Endothelial cell of umbilical vein (primary cell): Measurements from ENCODE around the gene MALRD1. TPM values are rescaled to one million over a fixed set of nuclear protein-coding genes. Genes with fewer than 3 reads are reported as not detected.

Source experiments
- BruUV-seq: library from RNA; stranded (reverse); fragments of 400-500 nt; replicated peaks from 2 replicates; lab custom pipeline; 2021; lab: Mats Ljungman, UMichigan
- CTCF ChIA-PET: fragments of 300-600, 350-600 bp; sonication (Branson Sonifier 250); formaldehyde crosslinking; loops from one replicate; lab custom pipeline; 2021; ENCODE audit warnings: antibody characterized with exemption, inconsistent platforms; lab: Charles Lee
- POLR2A ChIA-PET: fragments of 300-600, 350-600 bp; sonication (Branson Sonifier 250); formaldehyde crosslinking; loops from one replicate; lab custom pipeline; 2021; ENCODE audit warnings: antibody characterized with exemption, inconsistent platforms; lab: Charles Lee
- DNase-seq: peaks from one replicate; pipeline ENCODE4 v3.0.0-alpha.2; 2011; ENCODE audit warnings: low read depth, low spot score
- FAIRE-seq: peaks from 2 replicates; lab custom pipeline; 2011; peaks lifted over from hg19 to GRCh38; lab: Jason Lieb, UNC
- H2AFZ ChIP-seq: 2 replicates; pipeline ENCODE4 v1.6.0; 2012; ENCODE audit warnings: low read depth, low read length, control low read depth, inconsistent platforms
- H3K27ac ChIP-seq: 2 replicates; pipeline ENCODE4 v1.5.1; 2011; ENCODE audit warnings: low read depth, mild to moderate bottlenecking, control low read depth, low read length, moderate library complexity; ENCODE audit not compliant: insufficient read depth
- H3K27me3 ChIP-seq, 2 experiments: 2 replicates each; pipeline versions ENCODE4 v1.6.0 to v1.6.1; 2011; ENCODE audit warnings: low read length in 2 of 2, mixed read lengths in 1 of 2; ENCODE audit not compliant: control insufficient read depth in 2 of 2, insufficient read depth in 2 of 2
- H3K36me3 ChIP-seq, 2 experiments: 2 replicates in 1 of 2; 3 replicates in 1 of 2; pipeline ENCODE4 v1.5.1; 2011; ENCODE audit warnings: low read length in 2 of 2, mild to moderate bottlenecking in 1 of 2, moderate library complexity in 1 of 2; ENCODE audit not compliant: control insufficient read depth in 2 of 2, insufficient read depth in 2 of 2; ENCODE audit errors: extremely low read depth in 1 of 2
- H3K4me1 ChIP-seq: 3 replicates; pipeline ENCODE4 v1.5.1; 2011; ENCODE audit warnings: mild to moderate bottlenecking, low read length; ENCODE audit not compliant: control insufficient read depth, insufficient read depth; ENCODE audit errors: extremely low read depth
- H3K4me2 ChIP-seq: 2 replicates; pipeline ENCODE4 v1.6.1; 2011; ENCODE audit warnings: low read length, control low read depth, mixed read lengths; ENCODE audit not compliant: insufficient read depth
- H3K4me3 ChIP-seq, 3 experiments: fragments of 200-600 bp in 1 of 3; sonication (generic), shearing (Covaris generic) in 1 of 3; replicated peaks in 1 of 3; 2 replicates each; pipeline ENCODE4 v1.5.1; 2011 to 2016; ENCODE audit warnings: control low read depth in 3 of 3, low read length in 3 of 3, mild to moderate bottlenecking in 2 of 3, inconsistent platforms in 1 of 3, low read depth in 1 of 3, moderate library complexity in 1 of 3; ENCODE audit not compliant: insufficient read depth in 1 of 3
- H3K79me2 ChIP-seq: 2 replicates; pipeline ENCODE4 v1.6.0; 2012; ENCODE audit warnings: low read length, inconsistent platforms; ENCODE audit not compliant: control insufficient read depth, insufficient read depth
- H3K9ac ChIP-seq: replicated peaks from 2 replicates; pipeline ENCODE3; 2011; ENCODE audit warnings: low read length, control low read depth; ENCODE audit not compliant: insufficient read depth; ENCODE audit errors: extremely low read depth
- H3K9me1 ChIP-seq: replicated peaks from 3 replicates; pipeline ENCODE4 v1.6.0; 2011; ENCODE audit warnings: mild to moderate bottlenecking, low read length; ENCODE audit not compliant: control insufficient read depth, insufficient read depth; ENCODE audit errors: extremely low read depth
- H3K9me3 ChIP-seq: replicated peaks from 2 replicates; pipeline ENCODE4 v1.5.1; 2012; ENCODE audit warnings: low read length, inconsistent platforms; ENCODE audit not compliant: control insufficient read depth, insufficient read depth
- H4K20me1 ChIP-seq: replicated peaks from 2 replicates; pipeline ENCODE3; 2011; ENCODE audit warnings: mild to moderate bottlenecking, low read length; ENCODE audit not compliant: control insufficient read depth, insufficient read depth; ENCODE audit errors: extremely low read depth
- CTCF ChIP-seq, 2 donors: IDR thresholded peaks; 1 replicate in 1 of 2; 2 replicates in 1 of 2; pipeline ENCODE4 v1.5.1; 2011; ENCODE audit warnings: low read length in 2 of 2, mild to moderate bottlenecking in 2 of 2, moderate library complexity in 2 of 2, control low read depth in 1 of 2, inconsistent platforms in 1 of 2, low read depth in 1 of 2; ENCODE audit not compliant: insufficient read depth in 1 of 2; ENCODE audit errors: extremely low read depth in 1 of 2
- EZH2 ChIP-seq: IDR thresholded peaks from 2 replicates; pipeline ENCODE4 v1.6.1; 2012; ENCODE audit warnings: borderline replicate concordance, low read depth, mild to moderate bottlenecking, moderate library complexity, low read length, inconsistent platforms; ENCODE audit not compliant: severe bottlenecking
- FOS ChIP-seq: IDR thresholded peaks from 2 replicates; pipeline ENCODE4 v1.6.1; 2011; ENCODE audit warnings: mild to moderate bottlenecking, low read length, moderate library complexity, borderline replicate concordance; ENCODE audit not compliant: insufficient read depth
- GATA2 ChIP-seq: IDR thresholded peaks from 2 replicates; pipeline ENCODE4 v1.7.0; 2011; ENCODE audit warnings: low read depth, mild to moderate bottlenecking, moderate library complexity, mixed read lengths, low read length; ENCODE audit not compliant: insufficient read length, insufficient read depth
- JUN ChIP-seq: IDR thresholded peaks from 2 replicates; pipeline ENCODE4 v1.6.1; 2011; ENCODE audit warnings: borderline replicate concordance, low read depth; ENCODE audit not compliant: insufficient read length, insufficient read depth
- MAX ChIP-seq: IDR thresholded peaks from 2 replicates; pipeline ENCODE4 v1.6.1; 2011; ENCODE audit not compliant: insufficient read depth, insufficient read length
- MYC ChIP-seq: IDR thresholded peaks from one replicate; pipeline ENCODE4 v1.6.1; 2011; ENCODE audit warnings: mild to moderate bottlenecking, low read depth, low read length
- POLR2A ChIP-seq: IDR thresholded peaks from 2 replicates; pipeline ENCODE4 v1.6.1; 2012; ENCODE audit warnings: low read depth, mild to moderate bottlenecking, control low read depth, low read length
- POLR2AphosphoS5 ChIP-seq: IDR thresholded peaks from 2 replicates; pipeline ENCODE4 v1.6.1; 2012; ENCODE audit warnings: low read depth, mild to moderate bottlenecking, control low read depth, low read length, moderate library complexity; ENCODE audit not compliant: insufficient read depth
- dilution Hi-C: fragments of 300-500 bp; cut with MboI; formaldehyde crosslinking; loops from one replicate; pipeline ENCODE4 v1.15.0; 2019; ENCODE audit warnings: low sequenced_read_pairs; ENCODE audit not compliant: extremely low pct_ligation_motif_present
- intact Hi-C: fragments of 100-400 bp; cut with micrococcal nuclease; formaldehyde crosslinking; loops from one replicate; pipeline ENCODE4 v1.10.0; 2022
- polyA plus RNA-seq, 4 experiments: library from polyadenylated mRNA; depleted of rRNA in 3 of 4; stranded (reverse) in 3 of 4; unstranded in 1 of 4; fragments of >200 nt; gene quantifications; 2 replicates each; pipeline versions ENCODE4 v1.2.1 to v1.2.3, GENCODE V29; 2011 to 2012; ENCODE audit warnings: missing spikeins in 1 of 4
- total RNA-seq: library from RNA; stranded (reverse); gene quantifications from 2 replicates; pipeline ENCODE4 v1.2.3, GENCODE V29; 2021

MALRD1 gene
- total and polyA plus RNA-seq, 2 donors (not counting 3 experiments of a cell fraction or from before 2014, with no cell fraction given): not detected

GRCh38 chr10:19468413-19468812 lies 419.8 kb downstream of the MALRD1 start:
- FAIRE-seq (no peak), DNase-seq (no peak)
- no peak overlapping the region for H3K4me3 ChIP-seq
- no peak for TF ChIP-seq FOS
- no peak for TF ChIP-seq GATA2
- TF ChIP-seq POLR2AphosphoS5: no peak
- TF ChIP-seq EZH2: no peak
- no peak for TF ChIP-seq MYC
- TF ChIP-seq JUN: no peak
- TF ChIP-seq MAX: no peak
- TF ChIP-seq CTCF (IDR thresholded peaks at IDR 0.05; ENCODE audit: extremely low read depth in 1 of 2, insufficient read depth in 1 of 2, low read depth in 1 of 2, low read length in 2 of 2): no peak
- no peak for TF ChIP-seq POLR2A
- H3K9ac ChIP-seq: no peak overlapping the region
- dilution Hi-C loops (no loop called here), intact Hi-C loops (no loop called here)
- H3K27me3 ChIP-seq: no peaks in the 10 kb centered on the region
- no peaks in the 10 kb centered on the region for H3K4me1 ChIP-seq
- no TSS peak for BruUV-seq
- H3K9me1 ChIP-seq: no peaks in the 10 kb centered on the region
- ChIA-PET CTCF (no interaction called here), POLR2A (no interaction called here)
- no peaks in the 10 kb centered on the region for H3K9me3 ChIP-seq
- no peaks in the 10 kb centered on the region for H3K79me2 ChIP-seq
- no peaks in the 10 kb centered on the region for H3K36me3 ChIP-seq
- H2AFZ ChIP-seq: no peak overlapping the region
- no peak overlapping the region for H3K27ac ChIP-seq
- no peaks in the 10 kb centered on the region for H4K20me1 ChIP-seq
- no peak overlapping the region for H3K4me2 ChIP-seq
